Nephron progenitor cell (in vitro differentiated cells): ENCODE measurements around the gene TMEM115.
A peak's percentile ranks its signal among the peaks of the same experiment; 100 is the strongest.

Experiments used
- DNase-seq: peaks from one replicate; pipeline ENCODE4 v3.0.0; 2021
- H3K27ac Mint-ChIP-seq: 2 replicates; pipeline ENCODE4 v1.8.0; 2021; ENCODE audit warnings: mild to moderate bottlenecking, moderate library complexity, mixed read lengths
- H3K27me3 Mint-ChIP-seq: 2 replicates; pipeline ENCODE4 v1.8.0; 2021; ENCODE audit warnings: mild to moderate bottlenecking, low read depth, mixed read lengths; ENCODE audit not compliant: poor library complexity
- H3K36me3 Mint-ChIP-seq: 2 replicates; pipeline ENCODE4 v1.8.0; 2021; ENCODE audit warnings: low read depth, mixed read lengths
- H3K4me1 Mint-ChIP-seq: 2 replicates; pipeline ENCODE4 v1.8.0; 2021; ENCODE audit warnings: mixed read lengths
- H3K4me3 Mint-ChIP-seq: 2 replicates; pipeline ENCODE4 v1.8.0; 2021; ENCODE audit warnings: mild to moderate bottlenecking, moderate library complexity, mixed read lengths
- H3K9me3 Mint-ChIP-seq: 2 replicates; pipeline ENCODE4 v1.8.0; 2021; ENCODE audit warnings: mild to moderate bottlenecking, moderate library complexity, mixed read lengths
- TF ChIP-seq, protein P1 (sequence below): fragments of 200-600 bp; sonication (generic); IDR thresholded peaks from 2 replicates; pipeline ENCODE4 v1.5.0; 2021; ENCODE audit warnings: antibody characterized with exemption

The TMEM115 gene

DNA sequence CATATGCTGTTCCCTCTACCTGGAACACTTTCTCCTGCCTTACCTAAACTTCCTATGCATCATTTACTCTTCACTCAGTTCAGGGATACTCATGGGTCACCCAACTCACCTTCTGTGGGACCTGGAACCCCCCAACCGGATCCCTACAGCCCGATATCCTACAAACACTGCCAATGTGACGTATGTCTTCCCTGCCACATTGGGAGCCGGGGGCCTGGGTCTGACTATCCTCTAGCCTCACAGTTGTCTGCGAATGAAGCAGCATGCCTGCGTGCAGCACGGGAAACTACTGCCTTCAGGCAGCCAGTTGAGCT is 9.2 kb downstream of the TMEM115 start:
- no peak for DNase-seq
- Mint-ChIP-seq H3K9me3 (no peaks in the 10 kb centered on the region), H3K27me3 (peaks cover 17% of the 10 kb centered on the region), H3K27ac (no peak overlapping the region), H3K36me3 (peaks cover 14% of the 10 kb centered on the region), H3K4me1 (peaks cover 25% of the 10 kb centered on the region), H3K4me3 (peak overlapping the region; percentile 94)
- TF ChIP-seq, protein P1, sequence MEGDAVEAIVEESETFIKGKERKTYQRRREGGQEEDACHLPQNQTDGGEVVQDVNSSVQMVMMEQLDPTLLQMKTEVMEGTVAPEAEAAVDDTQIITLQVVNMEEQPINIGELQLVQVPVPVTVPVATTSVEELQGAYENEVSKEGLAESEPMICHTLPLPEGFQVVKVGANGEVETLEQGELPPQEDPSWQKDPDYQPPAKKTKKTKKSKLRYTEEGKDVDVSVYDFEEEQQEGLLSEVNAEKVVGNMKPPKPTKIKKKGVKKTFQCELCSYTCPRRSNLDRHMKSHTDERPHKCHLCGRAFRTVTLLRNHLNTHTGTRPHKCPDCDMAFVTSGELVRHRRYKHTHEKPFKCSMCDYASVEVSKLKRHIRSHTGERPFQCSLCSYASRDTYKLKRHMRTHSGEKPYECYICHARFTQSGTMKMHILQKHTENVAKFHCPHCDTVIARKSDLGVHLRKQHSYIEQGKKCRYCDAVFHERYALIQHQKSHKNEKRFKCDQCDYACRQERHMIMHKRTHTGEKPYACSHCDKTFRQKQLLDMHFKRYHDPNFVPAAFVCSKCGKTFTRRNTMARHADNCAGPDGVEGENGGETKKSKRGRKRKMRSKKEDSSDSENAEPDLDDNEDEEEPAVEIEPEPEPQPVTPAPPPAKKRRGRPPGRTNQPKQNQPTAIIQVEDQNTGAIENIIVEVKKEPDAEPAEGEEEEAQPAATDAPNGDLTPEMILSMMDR = no peak

DNA sequence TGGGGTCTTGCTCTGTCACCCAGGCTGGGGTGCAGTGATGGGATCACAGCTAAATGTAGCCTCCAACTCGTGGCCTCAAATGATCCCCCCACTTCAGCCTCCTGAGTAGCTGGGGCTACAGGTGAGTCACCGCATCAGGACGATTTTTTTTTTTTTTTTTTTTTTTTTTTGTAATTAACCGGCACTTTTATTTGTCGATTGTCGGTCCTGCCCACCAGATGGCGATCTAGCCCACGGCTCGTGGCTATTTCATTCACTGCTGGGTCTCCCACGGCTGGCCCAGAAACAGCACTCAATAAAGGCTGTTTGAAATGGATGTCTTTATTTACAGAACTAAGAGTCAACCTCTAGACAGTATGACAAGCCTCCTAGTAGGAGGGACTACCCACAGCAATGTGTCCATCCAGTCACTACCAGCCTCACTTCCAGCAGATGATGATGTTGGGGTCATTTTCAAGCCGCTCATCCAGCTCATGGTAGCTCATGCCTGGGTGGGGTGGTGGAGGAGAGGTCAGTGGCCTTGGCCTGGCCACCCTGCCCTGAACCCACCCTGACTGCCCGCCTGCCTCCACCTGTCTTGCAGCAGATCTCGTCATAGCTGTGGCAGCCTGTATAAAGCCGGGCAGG is 12.0 kb downstream of the TMEM115 start:
- TF ChIP-seq, protein P1 = peak; percentile 61
- Mint-ChIP-seq H3K4me1 (peaks cover 25% of the 10 kb centered on the region), H3K4me3 (peak overlapping the region; percentile 30), H3K27ac (no peak overlapping the region), H3K36me3 (peaks cover 7% of the 10 kb centered on the region), H3K9me3 (peaks cover 4% of the 10 kb centered on the region), H3K27me3 (peaks cover 46% of the 10 kb centered on the region)
- DNase-seq = peak; percentile 73

DNA sequence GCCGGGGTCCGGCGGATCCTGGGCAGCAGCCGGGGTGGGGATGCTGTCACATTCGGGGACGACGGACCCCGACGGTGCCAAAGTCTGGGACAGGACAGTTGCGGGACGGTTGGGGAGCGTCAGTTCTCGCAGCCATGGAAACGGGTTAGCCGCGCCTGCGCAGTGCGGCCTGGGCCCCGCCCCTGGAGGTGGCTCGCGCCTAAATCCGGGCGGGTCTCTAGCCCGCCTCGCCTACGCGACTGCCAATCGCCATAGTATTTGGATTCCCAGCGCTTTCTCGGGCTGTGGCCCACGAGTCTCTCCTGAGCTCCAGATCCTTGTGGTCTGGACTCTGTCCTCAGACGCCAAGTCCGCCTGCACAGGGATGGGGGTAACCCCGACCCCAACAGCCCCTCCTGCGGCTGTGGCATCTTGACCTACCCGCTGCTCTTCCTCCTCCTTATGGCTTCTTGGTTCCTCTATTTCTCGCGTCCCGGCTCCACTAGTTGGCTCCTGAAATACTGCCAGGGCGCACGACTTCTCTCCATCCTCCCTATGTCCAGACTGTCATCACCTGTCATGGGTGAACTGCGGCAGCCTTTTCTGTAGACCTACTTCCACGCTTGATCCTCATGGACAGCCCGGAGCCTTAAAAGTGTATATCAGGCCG is 13.6 kb downstream of the TMEM115 start, which contains the start of gene ZMYND10:
Gene ZMYND10, minus strand, starts transcription at position 147 of the 649 bp plus-strand sequence. CDS start 153 bp downstream, outside the sequence.
- Mint-ChIP-seq H3K27ac (no peak within 1 kb of the TSS), H3K4me3 (peak within 1 kb of the TSS; percentile 82), H3K27me3 (peaks cover 62% of the 10 kb centered on the region), H3K36me3 (peaks cover 7% of the 10 kb centered on the region), H3K9me3 (peaks cover 4% of the 10 kb centered on the region), H3K4me1 (peaks cover 16% of the 10 kb centered on the region)
- peak; percentile 82 for DNase-seq
- TF ChIP-seq, protein P1 = no peak

DNA sequence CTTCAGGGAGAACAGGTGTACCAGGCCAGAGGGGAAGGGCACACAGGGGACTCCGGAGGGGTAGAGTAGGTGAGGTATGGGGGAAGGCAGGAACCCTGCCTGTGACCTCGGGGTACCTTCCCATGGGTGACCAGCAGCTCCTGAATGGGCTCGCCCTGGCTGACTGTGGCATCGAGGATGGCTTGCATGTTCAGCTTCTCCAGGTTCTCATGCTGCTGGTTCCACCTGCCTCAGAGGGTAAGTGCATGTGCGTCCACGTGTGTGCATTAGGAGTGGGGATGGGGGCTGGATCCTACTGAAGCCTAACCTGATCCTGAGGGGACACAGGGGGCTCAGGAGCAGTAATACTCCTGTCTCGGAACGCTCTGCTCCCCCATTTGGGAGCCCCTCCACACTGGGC is 14.3 kb downstream of the TMEM115 start:
- H3K4me1 Mint-ChIP-seq = peaks cover 11% of the 10 kb centered on the region
- DNase-seq = no peak
- peaks cover 7% of the 10 kb centered on the region for H3K36me3 Mint-ChIP-seq
- peaks cover 69% of the 10 kb centered on the region for H3K27me3 Mint-ChIP-seq
- no peak overlapping the region for H3K27ac Mint-ChIP-seq
- peaks cover 4% of the 10 kb centered on the region for H3K9me3 Mint-ChIP-seq
- TF ChIP-seq, protein P1 = no peak
- peak overlapping the region; percentile 82 for H3K4me3 Mint-ChIP-seq

DNA sequence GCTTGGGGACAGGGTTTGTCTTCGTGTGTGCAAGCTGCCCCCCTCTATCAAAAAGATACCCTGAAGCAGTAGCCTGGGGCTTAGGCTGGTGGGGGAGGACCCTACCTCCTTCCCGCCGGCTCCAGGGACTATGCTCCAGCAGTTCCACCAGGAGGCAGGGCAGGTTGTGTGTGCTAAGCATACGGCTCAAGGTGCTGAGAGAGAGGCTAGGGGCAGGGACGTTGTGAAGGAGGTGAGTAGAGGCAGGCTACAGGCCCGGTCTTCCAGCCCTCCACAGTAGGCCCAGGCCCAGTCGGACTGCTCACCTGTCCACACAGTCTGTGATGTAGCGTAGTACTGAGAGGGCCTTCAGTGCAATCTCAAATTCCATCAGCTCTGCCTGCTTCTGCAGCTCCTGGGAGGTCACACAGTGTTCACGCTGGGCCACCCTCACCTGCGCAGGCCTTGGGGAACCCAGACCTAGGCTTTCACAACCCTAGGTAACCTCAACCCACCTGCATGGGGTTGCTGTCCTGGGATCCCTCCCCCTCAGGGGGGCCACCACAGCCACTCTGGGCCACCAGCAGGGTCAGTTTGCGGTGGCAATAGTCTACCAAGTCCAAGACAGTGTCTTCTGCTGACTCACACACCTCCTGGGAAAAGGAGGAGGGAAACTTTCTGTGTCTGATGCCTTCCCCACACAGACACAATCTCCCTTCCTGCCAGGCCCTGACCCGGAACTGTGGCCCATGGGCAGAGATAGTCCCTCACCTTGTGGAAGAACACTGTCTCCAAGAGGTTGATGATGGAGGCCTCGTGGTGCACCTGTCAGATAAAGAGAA is 16.3 kb downstream of the TMEM115 start:
- Mint-ChIP-seq H3K27ac (no peak overlapping the region), H3K9me3 (peaks cover 4% of the 10 kb centered on the region), H3K36me3 (peaks cover 1% of the 10 kb centered on the region), H3K4me3 (no peak overlapping the region), H3K4me1 (peaks cover 27% of the 10 kb centered on the region), H3K27me3 (peaks cover 89% of the 10 kb centered on the region)
- DNase-seq = no peak
- TF ChIP-seq, protein P1 = no peak
